Measurements from ENCODE around the gene MAP2K5.

MAP2K5 gene

DNA sequence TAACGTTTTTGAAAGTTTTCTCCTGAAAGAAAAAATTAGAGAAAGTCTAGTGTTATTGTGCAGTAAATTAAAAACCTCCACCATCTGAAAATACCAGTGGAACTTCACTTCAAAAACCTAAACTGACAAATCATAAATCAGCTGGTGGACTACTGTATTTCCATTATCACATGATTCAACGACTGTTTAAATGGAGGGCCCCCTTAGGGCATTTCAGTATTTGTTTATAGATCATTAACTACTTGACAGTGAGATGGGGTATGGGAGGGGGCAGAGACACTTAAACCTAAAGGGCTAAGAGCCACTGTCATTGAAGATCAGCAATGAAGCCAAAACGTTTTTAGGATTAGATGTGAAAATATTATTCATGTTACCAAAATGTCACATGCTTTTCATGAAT, 30.4 kb upstream of the MAP2K5 start:
- H3K4me3 ChIP-seq (ENCODE audit: low read length), result no peak overlapping the region
- no peak for DNase-seq (ENCODE audit: low read depth)
- TF ChIP-seq, protein P1, sequence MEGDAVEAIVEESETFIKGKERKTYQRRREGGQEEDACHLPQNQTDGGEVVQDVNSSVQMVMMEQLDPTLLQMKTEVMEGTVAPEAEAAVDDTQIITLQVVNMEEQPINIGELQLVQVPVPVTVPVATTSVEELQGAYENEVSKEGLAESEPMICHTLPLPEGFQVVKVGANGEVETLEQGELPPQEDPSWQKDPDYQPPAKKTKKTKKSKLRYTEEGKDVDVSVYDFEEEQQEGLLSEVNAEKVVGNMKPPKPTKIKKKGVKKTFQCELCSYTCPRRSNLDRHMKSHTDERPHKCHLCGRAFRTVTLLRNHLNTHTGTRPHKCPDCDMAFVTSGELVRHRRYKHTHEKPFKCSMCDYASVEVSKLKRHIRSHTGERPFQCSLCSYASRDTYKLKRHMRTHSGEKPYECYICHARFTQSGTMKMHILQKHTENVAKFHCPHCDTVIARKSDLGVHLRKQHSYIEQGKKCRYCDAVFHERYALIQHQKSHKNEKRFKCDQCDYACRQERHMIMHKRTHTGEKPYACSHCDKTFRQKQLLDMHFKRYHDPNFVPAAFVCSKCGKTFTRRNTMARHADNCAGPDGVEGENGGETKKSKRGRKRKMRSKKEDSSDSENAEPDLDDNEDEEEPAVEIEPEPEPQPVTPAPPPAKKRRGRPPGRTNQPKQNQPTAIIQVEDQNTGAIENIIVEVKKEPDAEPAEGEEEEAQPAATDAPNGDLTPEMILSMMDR (conservative IDR thresholded peaks at IDR 0.05; ENCODE audit: low read length), result no peak

DNA sequence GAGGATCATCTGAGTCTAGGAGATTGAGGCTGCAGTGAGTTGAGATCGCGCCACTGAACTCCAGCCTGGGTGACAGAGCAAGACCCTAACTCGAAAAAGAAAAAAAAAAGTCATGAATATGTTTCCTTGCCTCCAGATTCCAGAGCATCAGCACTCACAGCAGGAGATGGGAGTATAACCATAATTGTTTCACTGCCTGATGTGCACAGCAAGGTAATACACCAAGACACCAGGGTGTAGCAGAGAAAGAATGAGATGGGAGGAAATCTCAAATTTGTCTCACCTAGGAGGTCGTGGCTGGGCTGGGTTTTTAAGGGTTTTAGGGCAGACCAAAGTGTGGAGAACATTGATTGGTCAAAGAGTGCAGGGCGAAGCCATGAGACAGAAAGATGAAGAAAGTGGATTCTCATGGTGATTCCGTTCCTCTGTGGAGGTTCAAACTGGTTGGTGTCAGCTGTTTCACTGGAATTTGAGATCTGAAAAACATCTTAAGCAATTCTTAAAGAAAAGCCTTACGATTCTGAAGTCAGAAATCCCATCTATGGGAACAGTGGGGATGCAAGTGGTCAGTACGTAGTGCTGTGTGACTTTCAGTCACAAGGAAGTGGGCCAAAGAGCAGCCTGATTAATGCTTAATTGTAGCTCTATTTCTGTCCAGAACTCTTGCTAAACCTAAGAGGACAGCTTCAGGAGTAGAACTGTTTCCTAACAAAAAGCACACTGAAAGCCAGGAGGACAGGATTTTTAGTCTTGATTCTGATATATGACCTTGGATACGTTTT, 29.4 kb upstream of the MAP2K5 start:
- TF ChIP-seq, protein P1 (conservative IDR thresholded peaks at IDR 0.05; ENCODE audit: low read length), result no peak
- DNase-seq (ENCODE audit: low read depth), result no peak
- H3K4me3 ChIP-seq (ENCODE audit: low read length), result no peak overlapping the region

DNA sequence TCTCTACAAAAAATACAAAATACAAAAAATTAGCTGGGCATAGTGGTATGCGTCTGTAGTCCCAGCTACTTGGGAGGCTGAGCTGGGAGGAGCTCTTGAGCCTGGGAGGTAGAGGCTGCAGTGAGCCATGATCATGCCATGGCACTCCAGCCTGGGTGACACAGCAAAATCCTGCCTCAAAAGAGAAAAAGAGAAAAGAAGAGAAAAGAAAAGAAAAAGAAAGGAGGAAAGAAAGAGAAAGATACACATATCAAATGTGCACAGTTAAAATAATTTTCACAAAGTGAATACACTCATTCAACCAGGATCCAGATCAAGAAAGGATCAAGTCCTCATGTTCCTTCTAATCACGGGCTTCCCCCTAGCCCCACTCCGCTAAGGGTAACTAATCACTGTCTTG, 27.4 kb upstream of the MAP2K5 start:
- H3K4me3 ChIP-seq (ENCODE audit: low read length), result no peak overlapping the region
- DNase-seq (ENCODE audit: low read depth), result no peak
- TF ChIP-seq, protein P1 (conservative IDR thresholded peaks at IDR 0.05; ENCODE audit: low read length), result no peak

DNA sequence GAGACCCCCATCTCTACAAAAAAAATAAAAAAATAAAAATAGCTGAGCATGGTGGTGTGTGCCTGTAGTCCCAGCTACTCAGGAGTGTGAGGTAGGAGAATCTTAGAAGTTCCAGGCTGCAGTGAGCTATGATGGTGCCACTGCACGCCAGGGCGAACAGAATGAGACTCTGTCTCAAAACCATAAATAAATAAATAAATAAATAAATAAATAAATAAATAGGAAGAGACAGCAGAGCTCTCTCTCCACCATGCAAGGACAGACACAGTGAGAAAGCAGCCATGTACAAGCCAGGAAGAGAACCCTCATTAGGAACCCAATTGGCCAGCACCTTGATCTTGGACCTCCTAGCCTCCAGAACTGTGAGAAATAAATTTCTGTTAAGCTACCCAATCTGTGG, 26.9 kb upstream of the MAP2K5 start:
- H3K4me3 ChIP-seq (ENCODE audit: low read length), result no peak overlapping the region
- no peak for DNase-seq (ENCODE audit: low read depth)
- TF ChIP-seq, protein P1 (conservative IDR thresholded peaks at IDR 0.05; ENCODE audit: low read length), result no peak

DNA sequence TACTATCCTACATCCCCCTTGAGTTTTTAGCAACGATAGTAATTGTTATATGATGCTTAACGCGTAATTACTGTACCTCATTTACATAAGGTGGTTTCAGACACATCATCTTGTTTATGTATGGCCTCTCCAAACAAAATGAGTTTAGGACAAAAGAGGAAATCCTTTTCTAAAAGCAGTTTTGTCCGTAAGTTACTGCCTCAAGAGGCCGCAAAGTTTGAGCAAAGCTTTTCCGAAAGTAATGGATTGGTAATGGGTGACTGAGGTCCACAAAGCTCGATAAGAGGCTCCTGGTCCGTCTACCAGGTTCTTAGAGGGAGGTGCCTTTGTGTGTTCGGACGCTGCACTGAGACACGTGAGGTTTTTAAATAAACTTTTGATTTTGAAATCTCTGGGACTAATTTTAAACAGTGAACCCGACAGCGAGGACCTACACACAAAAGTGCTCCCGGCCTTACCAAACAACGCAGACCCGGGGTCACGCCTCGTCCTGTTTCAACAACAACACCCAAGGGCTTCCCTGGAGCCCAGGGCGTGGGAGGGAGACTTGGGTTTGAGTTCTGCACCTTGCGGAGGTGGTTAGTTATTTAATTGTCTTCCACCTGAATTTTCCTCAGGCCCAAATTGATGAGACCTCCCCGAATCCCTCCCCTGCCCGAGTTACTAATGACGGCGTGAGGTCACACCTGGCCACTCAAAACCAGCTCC, 22.0 kb upstream of the MAP2K5 start:
- peak overlapping the region; percentile 87 for H3K4me3 ChIP-seq (ENCODE audit: low read length)
- TF ChIP-seq, protein P1 (conservative IDR thresholded peaks at IDR 0.05; ENCODE audit: low read length), result no peak; the same call in 1 of the 2 replicates
- no peak for DNase-seq (ENCODE audit: low read depth)

DNA sequence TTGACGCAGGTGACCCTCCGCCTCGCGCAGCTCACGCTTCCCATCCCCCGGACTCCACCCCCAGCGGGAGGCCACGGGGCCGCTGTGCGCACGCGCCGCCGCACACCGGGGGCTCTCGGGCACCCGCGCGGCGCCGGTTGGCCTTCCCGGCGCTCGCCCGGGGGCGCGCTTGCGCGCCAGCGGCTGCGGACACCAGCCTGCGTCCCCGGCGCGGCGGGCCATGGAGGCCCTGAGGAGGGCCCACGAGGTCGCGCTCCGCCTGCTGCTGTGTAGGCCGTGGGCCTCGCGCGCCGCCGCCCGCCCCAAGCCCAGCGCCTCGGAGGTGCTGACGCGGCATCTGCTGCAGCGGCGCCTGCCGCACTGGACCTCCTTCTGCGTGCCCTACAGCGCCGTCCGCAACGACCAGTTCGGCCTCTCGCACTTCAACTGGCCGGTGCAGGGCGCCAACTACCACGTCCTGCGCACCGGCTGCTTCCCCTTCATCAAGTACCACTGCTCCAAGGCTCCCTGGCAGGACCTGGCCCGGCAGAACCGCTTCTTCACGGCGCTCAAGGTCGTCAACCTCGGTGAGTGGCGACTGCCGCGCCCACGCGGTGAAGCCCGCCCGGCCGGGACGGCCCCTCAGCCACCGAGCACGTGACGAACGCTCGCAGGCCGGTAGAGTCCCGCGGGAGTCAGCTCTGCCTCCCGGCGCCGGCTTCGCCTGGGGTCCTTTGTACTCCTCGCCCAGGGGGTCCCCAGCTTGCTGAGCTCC, 21.3 kb upstream of the MAP2K5 start, which contains the start of gene C15orf61:
Gene C15orf61, plus strand, starts transcription at position 103 of the 754 bp plus-strand sequence. Its CDS starts 118 bp downstream, at position 221.
- DNase-seq (ENCODE audit: low read depth), result peak; percentile 80
- TF ChIP-seq, protein P1 (conservative IDR thresholded peaks at IDR 0.05; ENCODE audit: low read length), result no peak
- H3K4me3 ChIP-seq (ENCODE audit: low read length), result peak within 1 kb of the TSS; percentile 87

Measured in AG10803 (cell line).